SK-MEL-5 (cell line): ENCODE measurements around the gene NUDT3. TPM values are rescaled to one million over a fixed set of nuclear protein-coding genes. Genes with fewer than 3 reads are reported as not detected.
"Not testable (repeated sequence)": the region's sequence is repeated elsewhere in the genome, so short reads cannot be mapped to it uniquely, and the experiment has no call there.

Experiments
- DNase-seq: peaks from one replicate; pipeline ENCODE4 v3.0.0-alpha.2; 2016; ENCODE audit warnings: low read depth, low spot score
- in situ Hi-C: cut with HindIII; loops from 2 replicates; pipeline ENCODE4 v1.10.0; 2016; ENCODE audit warnings: low sequenced_read_pairs, high pct_unique_total_duplicates, low pct_unique_long_range_greater_than_20kb
- total RNA-seq: library from RNA; depleted of rRNA; stranded (reverse); fragments of >200 nt; shearing (Covaris generic); gene quantifications from 2 replicates; pipeline ENCODE4 v1.2.3, GENCODE V29; 2014

The NUDT3 gene
- total RNA-seq, 1 experiment from 2014 or later = 34.6 TPM

DNA sequence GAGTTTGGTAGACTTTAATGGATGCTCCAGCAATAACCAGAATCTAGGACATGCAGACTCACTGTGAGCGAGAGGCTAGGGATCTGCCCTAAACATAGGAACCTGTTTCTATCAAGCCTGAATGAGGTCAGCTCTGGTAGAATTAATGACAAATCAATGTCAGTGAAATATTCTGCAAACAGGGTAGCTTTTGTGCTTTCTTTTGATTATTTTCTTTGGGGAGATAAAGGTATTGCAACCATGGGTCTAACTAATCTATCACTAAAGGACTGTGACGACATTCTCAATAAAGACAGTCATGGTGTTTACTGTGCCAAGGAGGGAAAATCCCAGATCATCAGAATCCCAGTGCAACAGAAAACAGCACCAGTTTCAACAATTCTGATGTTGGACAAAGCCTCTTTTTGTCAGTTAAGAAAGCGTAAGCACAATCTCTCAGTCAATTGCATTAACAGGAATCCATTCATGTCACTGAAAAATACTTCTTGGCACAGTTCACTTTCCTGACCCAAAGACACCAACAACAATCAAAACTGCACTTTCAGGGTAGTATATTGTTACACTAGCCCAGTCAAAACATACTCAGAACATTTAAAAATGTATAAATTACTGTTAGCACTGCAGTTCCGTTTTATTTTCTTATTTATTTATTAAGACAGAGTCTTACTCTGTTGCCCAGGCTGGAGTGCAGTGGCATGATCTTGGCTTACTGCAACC lies 106.9 kb downstream of the NUDT3 start:
- in situ Hi-C loops = no loop called here
- peak; percentile 96 for DNase-seq

DNA sequence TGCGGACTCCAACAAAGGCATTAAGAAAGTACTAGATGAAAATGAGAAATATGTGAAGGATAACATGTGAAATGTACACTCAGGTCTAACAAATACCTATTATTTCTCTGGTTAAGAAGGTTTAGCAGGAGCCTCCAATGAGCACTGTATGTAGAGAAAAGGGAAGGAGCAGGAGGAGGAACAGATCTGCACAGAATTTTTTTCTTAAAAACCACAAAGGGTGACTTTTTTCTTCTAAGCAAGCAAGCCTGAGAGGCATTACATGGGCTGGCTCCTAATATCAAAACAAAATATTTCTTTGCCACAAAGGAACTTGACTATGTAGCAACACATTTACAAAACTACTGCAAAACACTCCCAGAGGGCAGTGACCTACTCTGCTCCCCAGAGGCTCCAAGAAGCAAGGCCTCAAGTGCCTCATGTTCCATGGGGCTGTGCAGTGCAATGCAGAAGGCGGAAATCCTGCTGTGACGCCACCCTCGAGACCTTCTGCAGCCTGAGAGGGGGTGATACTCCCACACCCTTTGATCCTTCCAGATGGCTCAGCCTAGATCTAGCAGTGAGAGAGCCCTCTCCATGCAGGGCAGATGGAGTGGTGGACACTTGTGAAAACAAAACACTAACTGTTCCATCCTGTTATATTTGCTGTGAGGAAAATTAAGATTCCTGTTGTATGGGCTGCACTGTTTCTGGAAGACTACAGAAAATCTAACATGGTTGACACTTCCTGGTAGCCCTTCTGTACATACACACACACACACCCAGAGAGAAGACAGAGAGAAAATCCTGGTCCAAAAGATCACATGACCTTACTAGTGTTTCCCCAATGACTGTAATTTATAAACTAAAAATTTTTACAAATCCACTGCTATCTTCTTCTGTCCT lies 107.7 kb downstream of the NUDT3 start:
- peak; percentile 76 for DNase-seq
- in situ Hi-C loops = no loop called here

DNA sequence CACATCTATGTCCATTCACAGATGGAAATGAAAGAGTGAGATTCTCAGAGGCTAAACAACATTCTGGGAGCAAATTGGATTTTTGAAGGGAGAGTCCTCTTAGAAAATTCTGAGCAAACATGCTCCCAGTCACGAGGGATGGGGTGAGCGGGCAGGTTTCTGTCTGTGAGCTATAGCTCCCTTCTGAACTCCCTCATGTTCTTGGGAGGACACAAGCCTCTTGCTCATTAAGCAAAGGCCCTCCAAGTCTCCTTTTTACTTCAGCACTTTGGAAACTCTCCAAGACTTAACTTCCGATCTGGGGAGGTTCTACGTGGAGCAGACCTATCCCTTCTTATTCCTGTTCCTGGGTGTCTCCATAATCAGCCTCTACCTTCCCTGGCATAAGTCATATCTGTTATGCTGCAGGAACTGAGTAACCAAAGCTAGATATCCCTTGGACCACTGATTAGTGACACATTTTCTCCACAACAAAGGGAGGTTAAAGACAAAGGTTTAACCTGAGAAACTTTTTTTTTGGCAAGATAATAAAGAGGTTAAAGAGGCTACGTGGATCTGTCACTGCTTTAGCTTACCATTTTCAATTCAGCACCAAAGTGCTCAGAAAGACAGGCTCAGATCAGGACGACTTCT lies 110.7 kb downstream of the NUDT3 start:
- in situ Hi-C loops = no loop called here
- no peak for DNase-seq

DNA sequence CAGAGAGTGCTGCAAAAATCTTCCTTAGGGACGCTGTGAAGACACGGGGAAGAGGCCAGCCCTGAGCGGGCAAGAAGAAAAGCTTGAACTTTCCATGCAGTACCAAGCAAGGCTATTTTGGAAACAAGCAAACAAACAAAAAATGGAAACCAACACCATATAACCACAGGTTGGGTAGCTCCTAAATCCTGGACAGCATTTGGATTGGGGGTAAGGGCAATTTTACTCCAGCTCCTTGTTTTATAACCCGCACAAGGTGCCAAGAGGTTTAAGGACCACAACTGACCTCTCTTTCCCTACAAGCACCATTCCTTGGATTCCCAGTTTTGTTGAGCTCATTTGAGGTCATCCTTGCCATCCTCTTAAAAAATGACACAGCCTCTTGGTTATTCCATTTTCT lies 112.3 kb downstream of the NUDT3 start:
- DNase-seq = no peak
- in situ Hi-C loops = no loop called here

DNA sequence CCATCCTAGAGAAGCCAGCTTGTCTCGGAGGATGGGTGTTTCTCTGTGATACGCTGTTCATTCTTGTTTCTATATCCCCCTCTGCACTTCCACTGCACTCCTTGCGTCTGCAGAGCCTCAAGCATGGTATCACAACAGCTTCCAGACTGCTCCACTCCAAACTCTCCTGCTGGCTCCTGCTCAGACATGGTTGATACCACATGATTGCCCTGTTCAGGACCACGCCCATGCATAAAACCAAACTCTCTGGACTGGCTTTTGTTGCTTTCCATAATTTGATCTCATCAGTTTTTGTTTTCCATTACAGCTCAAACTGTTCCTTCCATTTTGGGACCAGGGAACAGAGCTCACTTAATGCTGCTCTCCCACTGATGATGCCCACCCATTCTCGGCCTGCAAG lies 113.6 kb downstream of the NUDT3 start:
- in situ Hi-C loops = no loop called here

DNA sequence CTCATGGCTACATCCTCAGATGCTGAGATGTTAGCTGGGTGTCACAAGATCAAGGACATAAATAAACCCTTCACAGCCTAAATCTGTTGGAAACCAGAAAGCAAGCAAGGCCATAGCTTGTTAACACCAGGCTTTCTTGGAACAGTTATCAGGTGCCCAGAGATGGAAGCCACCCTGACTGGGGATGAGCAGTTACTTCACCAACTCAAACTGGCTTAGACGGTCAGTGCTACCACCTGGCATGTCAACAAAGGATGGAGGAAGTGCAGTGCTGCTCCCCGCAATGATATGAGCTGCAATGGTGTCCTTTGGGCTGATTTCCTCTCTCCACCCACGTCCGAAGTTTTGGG lies 114.7 kb downstream of the NUDT3 start:
- no peak for DNase-seq
- in situ Hi-C loops = no loop called here

More for the DNA sequence above, 113.6 kb downstream of the NUDT3 start:
- DNase-seq = no peak

DNA sequence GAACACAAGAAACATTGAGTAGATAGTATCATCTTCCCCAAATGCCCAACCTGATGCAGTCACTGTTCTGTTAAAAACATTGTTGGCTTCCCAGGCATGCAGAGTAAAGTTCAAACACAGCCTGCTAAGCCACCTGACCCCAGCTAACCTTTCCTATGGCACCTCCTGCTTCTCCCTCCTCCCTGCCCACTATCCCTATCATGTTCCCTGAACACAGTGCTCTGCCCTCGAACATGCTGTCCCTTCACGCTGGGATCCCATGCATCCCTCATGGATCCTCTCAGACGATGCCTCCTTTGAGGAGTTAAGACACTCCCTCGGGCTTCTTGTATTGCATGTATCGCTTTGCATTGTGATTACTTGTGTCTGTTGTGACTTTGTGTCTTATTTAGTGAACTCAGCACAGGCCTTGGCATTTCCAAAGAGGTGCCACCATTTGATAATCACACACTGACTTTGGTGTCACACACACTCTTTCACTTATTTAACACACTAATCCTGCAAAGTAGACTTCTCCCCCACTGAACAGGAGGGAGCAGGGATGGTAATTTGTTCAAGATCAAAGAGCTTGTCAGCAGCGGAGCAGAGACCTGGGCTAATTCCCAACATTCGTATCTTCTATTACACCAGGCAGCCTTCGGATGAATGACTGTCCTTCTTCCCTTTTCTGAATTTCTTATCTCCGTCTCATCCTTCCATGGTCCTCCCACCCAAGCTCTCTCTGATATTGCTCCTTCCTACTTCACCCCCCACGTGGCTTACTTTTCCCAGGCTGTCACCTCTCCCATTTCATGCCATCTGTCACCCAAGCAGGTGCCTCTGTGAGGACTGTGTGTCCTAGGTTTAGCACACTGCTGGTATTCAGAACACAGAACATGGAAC lies 115.3 kb downstream of the NUDT3 start:
- in situ Hi-C loops = no loop called here

DNA sequence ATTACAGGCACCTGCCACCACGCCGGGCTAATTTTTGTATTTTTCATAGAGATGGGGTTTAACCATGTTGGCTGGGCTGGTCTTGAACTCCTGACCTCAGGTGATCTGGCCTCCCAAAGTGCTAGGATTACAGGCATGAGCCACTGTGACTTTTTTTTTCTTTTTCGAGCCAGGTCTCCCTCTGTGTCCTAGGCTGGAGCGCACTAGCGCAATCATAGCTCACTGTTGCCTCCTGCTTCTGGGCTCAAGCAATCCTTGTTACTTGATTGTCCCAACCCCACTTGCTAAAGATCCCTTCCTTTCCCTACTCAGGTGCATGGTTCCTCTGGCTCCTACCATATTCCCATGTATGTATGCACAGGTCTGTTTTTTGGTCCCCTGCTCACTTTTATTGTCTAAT lies 116.3 kb downstream of the NUDT3 start:
- in situ Hi-C loops = no loop called here
- DNase-seq = no peak

More for the DNA sequence above, 115.3 kb downstream of the NUDT3 start:
- no peak for DNase-seq

DNA sequence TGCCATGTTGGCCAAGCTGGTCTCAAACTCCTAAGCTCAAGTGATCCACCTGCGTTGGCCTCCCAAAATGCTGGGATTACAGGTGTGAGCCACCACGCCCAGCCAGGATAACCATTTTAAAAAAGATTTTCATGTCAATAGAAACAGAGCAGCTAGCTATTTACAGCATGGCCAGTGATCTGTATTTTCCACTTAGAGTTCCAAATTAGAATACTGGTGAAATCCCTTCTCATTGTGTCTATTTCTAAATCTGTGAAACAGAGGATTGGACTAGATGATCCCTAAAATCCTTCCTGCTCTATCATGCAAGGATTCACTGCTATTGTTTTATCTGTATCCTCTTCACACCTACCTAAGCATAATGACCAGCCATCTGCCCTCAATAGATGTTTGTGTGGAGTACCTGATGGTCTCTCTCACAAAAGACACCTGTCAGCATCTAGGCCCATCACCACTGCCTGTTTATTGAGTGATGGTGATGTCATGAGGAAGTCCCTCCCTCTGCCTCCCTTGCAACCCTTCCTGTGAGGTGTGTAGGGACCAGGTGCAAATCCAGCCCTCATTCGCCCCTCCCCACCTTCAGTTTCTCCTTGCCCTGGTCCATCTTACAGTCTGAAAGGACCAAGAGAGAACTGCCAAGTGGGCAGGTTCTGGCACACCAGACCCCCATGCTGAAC lies 117.2 kb downstream of the NUDT3 start:
- in situ Hi-C loops = no loop called here
- DNase-seq = no peak

DNA sequence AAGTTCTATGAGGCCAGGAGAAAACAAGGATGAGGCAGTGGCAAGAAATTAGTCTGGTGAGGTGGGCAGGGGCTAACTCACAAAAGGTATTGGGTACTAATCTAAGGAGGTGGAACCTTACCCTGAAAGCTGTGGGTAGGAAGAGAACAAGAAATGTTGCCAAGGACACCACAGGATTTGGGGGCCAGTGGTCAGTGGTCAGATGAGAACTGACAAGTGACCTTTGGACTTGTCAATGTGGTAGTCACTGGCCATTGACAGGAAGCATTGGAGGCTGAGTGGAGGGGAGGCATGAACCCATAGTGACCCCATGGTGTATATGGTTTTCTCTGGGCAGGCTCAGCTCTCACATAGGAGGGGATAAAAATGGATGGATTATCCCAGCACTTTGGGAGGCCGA lies 118.3 kb downstream of the NUDT3 start:
- no peak for DNase-seq
- in situ Hi-C loops = no loop called here

DNA sequence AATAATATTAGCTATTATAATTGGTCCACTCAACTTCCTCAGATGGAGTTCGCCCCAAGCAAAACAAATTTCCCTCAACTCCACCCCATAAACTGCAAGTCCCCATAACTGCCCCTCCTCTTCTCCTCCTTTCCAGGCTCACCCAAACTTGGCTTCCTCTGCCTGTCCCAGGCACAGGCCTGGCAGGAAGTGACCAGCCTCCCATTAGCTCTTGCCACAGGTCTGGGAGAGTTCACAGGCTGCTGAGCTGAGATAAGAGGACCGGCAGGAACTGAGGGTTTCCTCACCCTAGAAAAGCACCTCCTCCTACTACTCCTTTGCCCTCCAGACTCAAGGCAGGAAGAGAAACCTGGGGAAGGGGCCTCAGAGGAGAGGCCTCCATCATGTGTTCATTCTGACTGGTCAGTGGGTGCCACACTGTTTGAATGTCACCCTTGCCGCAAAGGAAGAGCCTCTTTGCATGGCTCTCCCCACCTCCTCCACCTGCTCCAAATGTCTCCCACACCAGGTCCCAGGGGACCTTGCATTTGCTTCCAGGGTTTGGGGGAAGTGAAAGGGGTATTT lies 119.1 kb downstream of the NUDT3 start:
- in situ Hi-C loops = no loop called here

DNA sequence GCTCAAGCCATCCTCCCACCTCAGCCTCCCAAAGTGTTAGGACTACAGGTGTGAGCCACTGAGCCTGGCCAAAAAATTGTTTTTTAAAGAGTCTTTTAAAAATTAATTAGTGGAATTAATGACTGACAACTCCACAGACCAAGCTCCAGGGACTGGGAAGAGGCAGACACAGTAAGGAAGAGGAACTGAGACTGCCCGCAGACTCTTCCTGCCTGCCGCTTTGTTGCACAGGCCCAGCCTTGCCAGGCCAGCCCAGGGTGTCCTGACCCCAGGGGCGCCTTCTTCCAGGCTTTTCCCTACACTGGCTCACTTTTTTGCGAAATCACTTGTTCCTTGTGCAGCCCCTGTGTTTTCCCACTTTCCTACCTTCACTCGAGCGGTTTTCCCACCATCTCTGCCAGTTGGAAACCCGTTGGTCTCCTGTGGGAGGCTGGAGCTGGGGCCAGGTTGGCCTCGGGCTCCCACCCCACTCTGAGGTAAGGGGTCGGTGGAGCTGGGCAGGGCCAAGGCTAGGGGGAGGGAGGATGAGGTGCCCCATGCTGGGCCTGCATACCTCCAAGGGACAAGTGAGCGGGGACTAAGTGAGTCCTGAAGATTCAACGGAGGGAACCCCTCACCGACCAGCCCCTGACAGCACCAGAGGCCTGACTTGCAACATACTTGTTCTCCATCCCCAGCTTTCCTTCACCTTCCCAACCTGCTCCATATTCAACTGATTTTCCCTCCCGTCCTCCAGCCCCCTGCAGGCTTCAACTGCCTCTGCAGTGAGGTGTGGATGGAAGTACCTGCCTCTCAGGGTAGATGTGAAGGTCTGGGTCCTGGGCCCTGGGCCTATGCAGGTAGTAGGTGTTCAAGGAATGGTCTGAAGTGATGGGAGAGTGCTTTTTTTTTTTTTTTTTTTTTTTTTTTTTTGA lies 120.2 kb downstream of the NUDT3 start:
- in situ Hi-C loops = no loop called here
- no peak for DNase-seq

More for the DNA sequence above, 119.1 kb downstream of the NUDT3 start:
- DNase-seq = no peak

DNA sequence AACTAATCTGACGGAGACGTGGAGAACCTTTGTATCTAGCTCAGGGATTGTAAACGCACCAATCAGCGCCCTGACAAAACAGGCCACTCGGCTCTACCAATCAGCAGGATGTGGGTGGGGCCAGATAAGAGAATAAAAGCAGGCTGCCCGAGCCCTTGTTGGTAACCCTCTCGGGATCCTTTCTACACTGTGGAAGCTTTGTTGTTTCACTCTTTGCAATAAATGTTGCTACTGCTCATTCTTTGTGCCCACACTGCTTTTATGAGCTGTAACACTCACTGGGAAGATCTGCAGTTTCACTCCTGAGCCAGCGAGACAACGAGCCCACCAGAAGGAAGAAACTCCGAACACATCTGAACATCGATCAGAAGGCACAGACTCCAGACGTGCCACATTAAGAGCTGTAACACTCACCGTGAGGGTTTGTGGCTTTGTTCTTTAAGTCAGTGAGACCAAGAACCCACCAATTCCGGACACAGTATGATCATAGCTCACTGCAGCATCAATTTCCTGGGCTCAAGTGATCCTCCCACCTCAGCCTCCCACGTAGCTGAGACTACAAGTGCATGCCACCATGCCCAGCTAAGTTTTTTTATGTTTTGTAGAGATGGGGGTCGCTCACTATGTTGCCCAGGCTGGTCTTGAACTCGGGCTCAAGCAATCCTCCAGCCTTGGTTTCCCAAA lies 122.7 kb downstream of the NUDT3 start:
- DNase-seq, in situ Hi-C loops: not testable (repeated sequence)

DNA sequence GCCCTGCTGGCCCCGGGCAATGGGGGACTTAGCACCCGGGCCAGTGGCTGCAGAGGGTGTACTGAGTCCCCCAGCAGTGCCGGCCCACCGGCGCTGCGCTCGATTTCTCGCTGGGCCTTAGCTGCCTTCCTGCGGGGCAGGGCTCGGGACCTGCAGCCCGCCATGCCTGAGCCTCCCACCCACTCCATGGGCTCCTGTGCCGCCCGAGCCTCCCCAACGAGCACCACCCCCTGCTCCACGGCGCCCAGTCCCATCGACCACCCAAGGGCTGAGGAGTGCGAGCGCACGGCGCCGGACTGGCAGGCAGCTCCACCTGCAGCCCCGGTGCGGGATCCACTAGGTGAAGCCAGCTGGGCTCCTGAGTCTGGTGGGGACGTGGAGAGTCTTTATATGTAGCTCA lies 123.3 kb downstream of the NUDT3 start:
- DNase-seq, in situ Hi-C loops: not testable (repeated sequence)

DNA sequence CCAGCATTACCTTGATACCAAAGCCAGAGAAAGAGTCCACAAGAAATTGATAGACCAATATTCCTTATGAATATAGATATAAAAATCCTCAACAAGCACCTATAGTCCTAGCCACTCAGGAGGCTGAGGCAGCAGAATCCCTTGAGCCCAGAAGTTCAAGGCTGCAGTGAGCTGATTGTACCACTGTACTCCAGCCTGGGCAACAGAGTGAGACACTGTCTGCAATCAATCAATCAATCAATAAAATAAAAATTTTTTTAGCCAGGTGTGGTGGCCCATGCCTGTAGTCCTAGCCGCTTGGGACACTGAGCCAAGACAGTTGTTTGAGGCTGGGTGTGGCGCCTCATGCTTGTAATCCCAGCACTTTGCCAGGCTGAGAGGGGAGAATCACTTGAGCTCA lies 124.7 kb downstream of the NUDT3 start:
- in situ Hi-C loops = no loop called here

More for the DNA sequence above, 124.7 kb downstream of the NUDT3 start:
- DNase-seq = no peak
